GM23248 (cell line): ENCODE measurements around the gene EHMT1.

Experiments used
- EZH2 ChIP-seq: fragments of 200-600 bp; sonication (generic); IDR thresholded peaks from 2 replicates; pipeline ENCODE4 v1.6.1; 2018; ENCODE audit warnings: antibody characterized with exemption, mild to moderate bottlenecking; ENCODE audit not compliant: insufficient read depth, poor library complexity, severe bottlenecking
- EZH2phosphoT487 ChIP-seq: fragments of 200-600 bp; sonication (generic); IDR thresholded peaks from 2 replicates; pipeline ENCODE4 v1.6.1; 2018; ENCODE audit warnings: antibody characterized with exemption, moderate library complexity, mild to moderate bottlenecking, low read depth; ENCODE audit not compliant: insufficient read depth

- TF ChIP-seq EZH2 (no peak), EZH2phosphoT487 (no peak)
Observed at GRCh38 chr9:137832830-137833590, 214.2 kb downstream of the EHMT1 start.
